HS-5 (cell line): Measurements from ENCODE around the gene ADAM22.
A peak's percentile ranks its signal among the peaks of the same experiment; 100 is the strongest.
"Not testable (repeated sequence)": the region's sequence is repeated elsewhere in the genome, so short reads cannot be mapped to it uniquely, and the experiment has no call there.

Experiments used
- DNase-seq: peaks from one replicate; pipeline ENCODE4 v3.0.0-alpha.2; 2012; ENCODE audit warnings: low read depth

Gene ADAM22

GRCh38 chr7:88109612-88110011 lies 175.6 kb downstream of the ADAM22 start:
- DNase-seq = no peak

GRCh38 chr7:88111140-88111743 lies 177.2 kb downstream of the ADAM22 start:
- DNase-seq = peak; percentile 63

- no peak for DNase-seq
Observed at GRCh38 chr7:88111954-88112471, 178.0 kb downstream of the ADAM22 start.

- no peak for DNase-seq
Observed at GRCh38 chr7:88115258-88115796, 181.3 kb downstream of the ADAM22 start.

- DNase-seq = no peak
Observed at GRCh38 chr7:88115816-88116215, 181.8 kb downstream of the ADAM22 start.

GRCh38 chr7:88116235-88116795 lies 182.3 kb downstream of the ADAM22 start:
- DNase-seq = no peak

GRCh38 chr7:88117325-88117724 lies 183.3 kb downstream of the ADAM22 start:
- DNase-seq = no peak

GRCh38 chr7:88121335-88121734 lies 187.3 kb downstream of the ADAM22 start:
- no peak for DNase-seq

- no peak for DNase-seq
Observed at GRCh38 chr7:88127637-88128290, 193.7 kb downstream of the ADAM22 start.

- DNase-seq = no peak
Observed at GRCh38 chr7:88132725-88133124, 198.7 kb downstream of the ADAM22 start.

- DNase-seq = no peak
Observed at GRCh38 chr7:88140947-88141346, 206.9 kb downstream of the ADAM22 start.

- no peak for DNase-seq
Observed at GRCh38 chr7:88141479-88141878, 207.4 kb downstream of the ADAM22 start.

GRCh38 chr7:88141953-88142352 lies 207.9 kb downstream of the ADAM22 start:
- DNase-seq = no peak

- DNase-seq = no peak
Observed at GRCh38 chr7:88146616-88147015, 212.6 kb downstream of the ADAM22 start.

GRCh38 chr7:88147341-88147740 lies 213.3 kb downstream of the ADAM22 start:
- DNase-seq = no peak

GRCh38 chr7:88147949-88148348 lies 213.9 kb downstream of the ADAM22 start:
- DNase-seq = no peak

- no peak for DNase-seq
Observed at GRCh38 chr7:88150033-88150432, 216.0 kb downstream of the ADAM22 start.

- DNase-seq = no peak
Observed at GRCh38 chr7:88151119-88151790, 217.2 kb downstream of the ADAM22 start.

GRCh38 chr7:88153378-88153777 lies 219.3 kb downstream of the ADAM22 start:
- DNase-seq = no peak

- no peak for DNase-seq
Observed at GRCh38 chr7:88155756-88156155, 221.7 kb downstream of the ADAM22 start.

GRCh38 chr7:88156356-88156755 lies 222.3 kb downstream of the ADAM22 start:
- DNase-seq = no peak

GRCh38 chr7:88159741-88160140 lies 225.7 kb downstream of the ADAM22 start:
- DNase-seq = not testable (repeated sequence)

- no peak for DNase-seq
Observed at GRCh38 chr7:88165697-88166096, 231.6 kb downstream of the ADAM22 start.
